Measurements from ENCODE around the gene SGPL1.

The SGPL1 gene

GRCh38 chr10:70830164-70830563 lies 14.4 kb downstream of the SGPL1 start:
- Histone ChIP-seq H3K27me3 (ENCODE audit: insufficient read depth, low read length) (no peaks in the 10 kb centered on the region), H3K36me3 (ENCODE audit: insufficient read depth, low read length) (peaks cover 26% of the 10 kb centered on the region), H3K4me1 (ENCODE audit: insufficient read depth, low read length) (no peaks in the 10 kb centered on the region), H2AFZ (ENCODE audit: low read depth, low read length) (no peak overlapping the region), H3K4me3 (ENCODE audit: low read length) (no peak overlapping the region), H3K9me3 (ENCODE audit: low read length) (no peaks in the 10 kb centered on the region)

- peaks cover 14% of the 10 kb centered on the region for H3K36me3 ChIP-seq (ENCODE audit: insufficient read depth, low read length)
- H2AFZ ChIP-seq (ENCODE audit: low read depth, low read length) = no peak overlapping the region
- H3K4me1 ChIP-seq (ENCODE audit: insufficient read depth, low read length) = no peaks in the 10 kb centered on the region
- no peak overlapping the region for H3K4me3 ChIP-seq (ENCODE audit: low read length)
- H3K9me3 ChIP-seq (ENCODE audit: low read length) = no peaks in the 10 kb centered on the region
- no peaks in the 10 kb centered on the region for H3K27me3 ChIP-seq (ENCODE audit: insufficient read depth, low read length)
Observed at GRCh38 chr10:70832221-70832620, 16.5 kb downstream of the SGPL1 start.

GRCh38 chr10:70832852-70833528 lies 17.2 kb downstream of the SGPL1 start:
- no peak overlapping the region for H2AFZ ChIP-seq (ENCODE audit: low read depth, low read length)
- peaks cover 14% of the 10 kb centered on the region for H3K36me3 ChIP-seq (ENCODE audit: insufficient read depth, low read length)
- no peaks in the 10 kb centered on the region for H3K4me1 ChIP-seq (ENCODE audit: insufficient read depth, low read length)
- no peak overlapping the region for H3K4me3 ChIP-seq (ENCODE audit: low read length)
- no peaks in the 10 kb centered on the region for H3K27me3 ChIP-seq (ENCODE audit: insufficient read depth, low read length)
- H3K9me3 ChIP-seq (ENCODE audit: low read length) = no peaks in the 10 kb centered on the region

GRCh38 chr10:70833601-70834000 lies 17.9 kb downstream of the SGPL1 start:
- peaks cover 11% of the 10 kb centered on the region for H3K36me3 ChIP-seq (ENCODE audit: insufficient read depth, low read length)

GRCh38 chr10:70834021-70834420 lies 18.3 kb downstream of the SGPL1 start:
- H2AFZ ChIP-seq (ENCODE audit: low read depth, low read length) = no peak overlapping the region
- peaks cover 11% of the 10 kb centered on the region for H3K36me3 ChIP-seq (ENCODE audit: insufficient read depth, low read length)
- no peaks in the 10 kb centered on the region for H3K27me3 ChIP-seq (ENCODE audit: insufficient read depth, low read length)
- H3K9me3 ChIP-seq (ENCODE audit: low read length) = no peaks in the 10 kb centered on the region
- H3K4me3 ChIP-seq (ENCODE audit: low read length) = no peak overlapping the region
- no peaks in the 10 kb centered on the region for H3K4me1 ChIP-seq (ENCODE audit: insufficient read depth, low read length)

More at GRCh38 chr10:70833601-70834000, 17.9 kb downstream of the SGPL1 start:
- H2AFZ ChIP-seq (ENCODE audit: low read depth, low read length) = no peak overlapping the region
- no peaks in the 10 kb centered on the region for H3K9me3 ChIP-seq (ENCODE audit: low read length)
- no peak overlapping the region for H3K4me3 ChIP-seq (ENCODE audit: low read length)
- H3K4me1 ChIP-seq (ENCODE audit: insufficient read depth, low read length) = no peaks in the 10 kb centered on the region
- no peaks in the 10 kb centered on the region for H3K27me3 ChIP-seq (ENCODE audit: insufficient read depth, low read length)

GRCh38 chr10:70834441-70835151 lies 18.8 kb downstream of the SGPL1 start:
- H3K36me3 ChIP-seq (ENCODE audit: insufficient read depth, low read length) = peaks cover 11% of the 10 kb centered on the region
- no peaks in the 10 kb centered on the region for H3K9me3 ChIP-seq (ENCODE audit: low read length)
- H3K4me1 ChIP-seq (ENCODE audit: insufficient read depth, low read length) = no peaks in the 10 kb centered on the region
- H3K4me3 ChIP-seq (ENCODE audit: low read length) = no peak overlapping the region
- H2AFZ ChIP-seq (ENCODE audit: low read depth, low read length) = no peak overlapping the region
- no peaks in the 10 kb centered on the region for H3K27me3 ChIP-seq (ENCODE audit: insufficient read depth, low read length)

GRCh38 chr10:70836319-70836718 lies 20.6 kb downstream of the SGPL1 start:
- H3K36me3 ChIP-seq (ENCODE audit: insufficient read depth, low read length) = peaks cover 4% of the 10 kb centered on the region
- no peaks in the 10 kb centered on the region for H3K9me3 ChIP-seq (ENCODE audit: low read length)
- H3K4me3 ChIP-seq (ENCODE audit: low read length) = no peak overlapping the region
- H3K4me1 ChIP-seq (ENCODE audit: insufficient read depth, low read length) = no peaks in the 10 kb centered on the region
- H3K27me3 ChIP-seq (ENCODE audit: insufficient read depth, low read length) = no peaks in the 10 kb centered on the region
- H2AFZ ChIP-seq (ENCODE audit: low read depth, low read length) = no peak overlapping the region

- peaks cover 4% of the 10 kb centered on the region for H3K36me3 ChIP-seq (ENCODE audit: insufficient read depth, low read length)
- no peaks in the 10 kb centered on the region for H3K9me3 ChIP-seq (ENCODE audit: low read length)
Observed at GRCh38 chr10:70837660-70838059, 21.9 kb downstream of the SGPL1 start.

GRCh38 chr10:70838270-70838805 lies 22.6 kb downstream of the SGPL1 start:
- H2AFZ ChIP-seq (ENCODE audit: low read depth, low read length) = no peak overlapping the region
- no peak overlapping the region for H3K4me3 ChIP-seq (ENCODE audit: low read length)
- H3K36me3 ChIP-seq (ENCODE audit: insufficient read depth, low read length) = peaks cover 4% of the 10 kb centered on the region
- no peaks in the 10 kb centered on the region for H3K9me3 ChIP-seq (ENCODE audit: low read length)
- no peaks in the 10 kb centered on the region for H3K27me3 ChIP-seq (ENCODE audit: insufficient read depth, low read length)
- H3K4me1 ChIP-seq (ENCODE audit: insufficient read depth, low read length) = no peaks in the 10 kb centered on the region

More at GRCh38 chr10:70837660-70838059, 21.9 kb downstream of the SGPL1 start:
- Histone ChIP-seq H2AFZ (ENCODE audit: low read depth, low read length) (no peak overlapping the region), H3K4me3 (ENCODE audit: low read length) (no peak overlapping the region), H3K4me1 (ENCODE audit: insufficient read depth, low read length) (no peaks in the 10 kb centered on the region), H3K27me3 (ENCODE audit: insufficient read depth, low read length) (no peaks in the 10 kb centered on the region)

GRCh38 chr10:70840836-70841235 lies 25.1 kb downstream of the SGPL1 start:
- H2AFZ ChIP-seq (ENCODE audit: low read depth, low read length) = no peak overlapping the region
- no peak overlapping the region for H3K4me3 ChIP-seq (ENCODE audit: low read length)
- peaks cover 18% of the 10 kb centered on the region for H3K36me3 ChIP-seq (ENCODE audit: insufficient read depth, low read length)
- H3K4me1 ChIP-seq (ENCODE audit: insufficient read depth, low read length) = no peaks in the 10 kb centered on the region
- H3K9me3 ChIP-seq (ENCODE audit: low read length) = no peaks in the 10 kb centered on the region
- H3K27me3 ChIP-seq (ENCODE audit: insufficient read depth, low read length) = no peaks in the 10 kb centered on the region

GRCh38 chr10:70843333-70843732 lies 27.6 kb downstream of the SGPL1 start:
- no peaks in the 10 kb centered on the region for H3K9me3 ChIP-seq (ENCODE audit: low read length)
- no peaks in the 10 kb centered on the region for H3K4me1 ChIP-seq (ENCODE audit: insufficient read depth, low read length)
- no peaks in the 10 kb centered on the region for H3K27me3 ChIP-seq (ENCODE audit: insufficient read depth, low read length)
- H3K36me3 ChIP-seq (ENCODE audit: insufficient read depth, low read length) = peaks cover 29% of the 10 kb centered on the region
- H3K4me3 ChIP-seq (ENCODE audit: low read length) = no peak overlapping the region
- no peak overlapping the region for H2AFZ ChIP-seq (ENCODE audit: low read depth, low read length)

- Histone ChIP-seq H3K4me1 (ENCODE audit: insufficient read depth, low read length) (no peaks in the 10 kb centered on the region), H3K9me3 (ENCODE audit: low read length) (no peaks in the 10 kb centered on the region), H3K4me3 (ENCODE audit: low read length) (no peak overlapping the region), H3K27me3 (ENCODE audit: insufficient read depth, low read length) (no peaks in the 10 kb centered on the region), H2AFZ (ENCODE audit: low read depth, low read length) (no peak overlapping the region), H3K36me3 (ENCODE audit: insufficient read depth, low read length) (peaks cover 29% of the 10 kb centered on the region)
Observed at GRCh38 chr10:70843776-70844489, 28.2 kb downstream of the SGPL1 start.

- Histone ChIP-seq H3K4me3 (ENCODE audit: low read length) (no peak overlapping the region), H3K27me3 (ENCODE audit: insufficient read depth, low read length) (no peaks in the 10 kb centered on the region), H2AFZ (ENCODE audit: low read depth, low read length) (no peak overlapping the region), H3K4me1 (ENCODE audit: insufficient read depth, low read length) (no peaks in the 10 kb centered on the region), H3K36me3 (ENCODE audit: insufficient read depth, low read length) (peaks cover 34% of the 10 kb centered on the region), H3K9me3 (ENCODE audit: low read length) (no peaks in the 10 kb centered on the region)
Observed at GRCh38 chr10:70845256-70845655, 29.5 kb downstream of the SGPL1 start.
